Activated gamma-delta T cell treated with anti-CD3 and anti-CD28 coated beads, Interleukin-2, amount 50 U/mL, for 16 hours (primary cell): Measurements from ENCODE around the gene THSD7B.
"Not testable (repeated sequence)": the region's sequence is repeated elsewhere in the genome, so short reads cannot be mapped to it uniquely, and the experiment has no call there.

Experiments
- DNase-seq: peaks from one replicate; pipeline ENCODE4 v3.0.0-alpha.2; 2020; ENCODE audit warnings: low read depth

The THSD7B gene

GRCh38 chr2:136932700-136933099 is 167.4 kb downstream of the THSD7B start:
- no peak for DNase-seq

GRCh38 chr2:136935119-136935518 is 169.8 kb downstream of the THSD7B start:
- DNase-seq: no peak

GRCh38 chr2:136956050-136956449 is 190.7 kb downstream of the THSD7B start:
- no peak for DNase-seq

GRCh38 chr2:136957044-136957443 is 191.7 kb downstream of the THSD7B start:
- no peak for DNase-seq

GRCh38 chr2:136962105-136962725 is 196.9 kb downstream of the THSD7B start:
- no peak for DNase-seq

GRCh38 chr2:136966485-136966884 is 201.1 kb downstream of the THSD7B start:
- no peak for DNase-seq

- no peak for DNase-seq
Measured at GRCh38 chr2:136980303-136980702, 215.0 kb downstream of the THSD7B start.

GRCh38 chr2:136981689-136982088 is 216.3 kb downstream of the THSD7B start:
- not testable (repeated sequence) for DNase-seq

- DNase-seq: no peak
Measured at GRCh38 chr2:136985044-136985443, 219.7 kb downstream of the THSD7B start.

GRCh38 chr2:136986605-136987221 is 221.4 kb downstream of the THSD7B start:
- no peak for DNase-seq

- no peak for DNase-seq
Measured at GRCh38 chr2:136990316-136990715, 225.0 kb downstream of the THSD7B start.

GRCh38 chr2:136994793-136995192 is 229.4 kb downstream of the THSD7B start:
- DNase-seq: no peak

GRCh38 chr2:136997557-136997956 is 232.2 kb downstream of the THSD7B start:
- no peak for DNase-seq

- no peak for DNase-seq
Measured at GRCh38 chr2:137000811-137001210, 235.5 kb downstream of the THSD7B start.

- no peak for DNase-seq
Measured at GRCh38 chr2:137002896-137003295, 237.6 kb downstream of the THSD7B start.

GRCh38 chr2:137005210-137005609 is 239.9 kb downstream of the THSD7B start:
- no peak for DNase-seq

- no peak for DNase-seq
Measured at GRCh38 chr2:137007938-137008337, 242.6 kb downstream of the THSD7B start.

GRCh38 chr2:137009953-137010352 is 244.6 kb downstream of the THSD7B start:
- DNase-seq: no peak

GRCh38 chr2:137020452-137021196 is 255.3 kb downstream of the THSD7B start:
- no peak for DNase-seq

- no peak for DNase-seq
Measured at GRCh38 chr2:137021763-137022162, 256.4 kb downstream of the THSD7B start.

- no peak for DNase-seq
Measured at GRCh38 chr2:137023205-137023604, 257.9 kb downstream of the THSD7B start.

GRCh38 chr2:137031731-137032130 is 266.4 kb downstream of the THSD7B start:
- no peak for DNase-seq

- DNase-seq: no peak
Measured at GRCh38 chr2:137036619-137037018, 271.3 kb downstream of the THSD7B start.
